HUES64 (cell line): Measurements from ENCODE around the gene SCGB1D2.

Source experiments
- H3K27ac ChIP-seq: 2 replicates; pipeline ENCODE4 v1.7.0; 2013; ENCODE audit warnings: low read depth, low read length, inconsistent platforms
- H3K27me3 ChIP-seq: 2 replicates; pipeline ENCODE4 v1.6.1; 2013; ENCODE audit warnings: mild to moderate bottlenecking, low read length; ENCODE audit not compliant: insufficient read depth
- H3K36me3 ChIP-seq: 2 replicates; pipeline ENCODE4 v1.6.1; 2013; ENCODE audit warnings: mild to moderate bottlenecking, low read length; ENCODE audit not compliant: insufficient read depth
- H3K4me1 ChIP-seq: 2 replicates; pipeline ENCODE4 v1.6.1; 2013; ENCODE audit warnings: mild to moderate bottlenecking, low read length, moderate library complexity; ENCODE audit not compliant: insufficient read depth
- H3K4me3 ChIP-seq: 2 replicates; pipeline ENCODE4 v1.5.1; 2013; ENCODE audit warnings: mild to moderate bottlenecking, low read length, moderate library complexity
- H3K9ac ChIP-seq: 2 replicates; pipeline ENCODE4 v1.6.1; 2013; ENCODE audit warnings: mild to moderate bottlenecking, low read depth, low read length
- H3K9me3 ChIP-seq: 2 replicates; pipeline ENCODE4 v1.6.1; 2013; ENCODE audit warnings: low read depth, low read length; ENCODE audit not compliant: insufficient read depth
- WGBS: fragments of 150-250, 120-280 bp; methylation state at CpG from one replicate; pipeline ENCODE4 v1.1.7; 2013; ENCODE audit warnings: missing lambda C conversion rate; 5-methylcytosine and 5-hydroxymethylcytosine counted together

SCGB1D2 gene

GRCh38 chr11:62217191-62217748, 24.8 kb upstream of the SCGB1D2 start:
- Histone ChIP-seq H3K4me1 (no peaks in the 10 kb centered on the region), H3K27me3 (no peaks in the 10 kb centered on the region), H3K9me3 (peaks cover 6% of the 10 kb centered on the region), H3K9ac (no peak overlapping the region), H3K27ac (no peak overlapping the region), H3K36me3 (no peaks in the 10 kb centered on the region), H3K4me3 (no peak overlapping the region)
- 44% methylated on average over 3 of the region's 5 CpGs for WGBS

GRCh38 chr11:62221498-62221897, 20.5 kb upstream of the SCGB1D2 start:
- Histone ChIP-seq H3K27me3 (no peaks in the 10 kb centered on the region), H3K36me3 (no peaks in the 10 kb centered on the region), H3K27ac (no peak overlapping the region), H3K4me3 (no peak overlapping the region), H3K4me1 (no peaks in the 10 kb centered on the region), H3K9ac (no peak overlapping the region), H3K9me3 (peaks cover 33% of the 10 kb centered on the region)
- WGBS = 84% methylated on average over 3 of the region's 3 CpGs

GRCh38 chr11:62223095-62223494, 18.9 kb upstream of the SCGB1D2 start:
- H3K9ac ChIP-seq = no peak overlapping the region
- no peak overlapping the region for H3K27ac ChIP-seq
- H3K4me1 ChIP-seq = no peaks in the 10 kb centered on the region
- no peak overlapping the region for H3K4me3 ChIP-seq
- no peaks in the 10 kb centered on the region for H3K36me3 ChIP-seq
- no peaks in the 10 kb centered on the region for H3K27me3 ChIP-seq
- H3K9me3 ChIP-seq = peaks cover 33% of the 10 kb centered on the region

GRCh38 chr11:62233730-62234129, 8.3 kb upstream of the SCGB1D2 start:
- no peaks in the 10 kb centered on the region for H3K9me3 ChIP-seq
- H3K27me3 ChIP-seq = no peaks in the 10 kb centered on the region; the same call in 1 of the 2 replicates
- no peak overlapping the region for H3K9ac ChIP-seq
- H3K27ac ChIP-seq = no peak overlapping the region
- H3K36me3 ChIP-seq = no peaks in the 10 kb centered on the region
- H3K4me3 ChIP-seq = no peak overlapping the region
- no peaks in the 10 kb centered on the region for H3K4me1 ChIP-seq

- Histone ChIP-seq H3K9me3 (no peaks in the 10 kb centered on the region), H3K4me3 (no peak overlapping the region), H3K27ac (no peak overlapping the region), H3K4me1 (no peaks in the 10 kb centered on the region), H3K36me3 (no peaks in the 10 kb centered on the region), H3K9ac (no peak overlapping the region), H3K27me3 (no peaks in the 10 kb centered on the region; the same call in 1 of the 2 replicates)
- WGBS = 78% methylated on average over 1 of the region's 2 CpGs
Measured at GRCh38 chr11:62236187-62236586, 5.9 kb upstream of the SCGB1D2 start.

GRCh38 chr11:62237499-62237898, 4.5 kb upstream of the SCGB1D2 start:
- WGBS = 58% methylated on average over 3 of the region's 4 CpGs
- H3K9me3 ChIP-seq = no peaks in the 10 kb centered on the region
- no peaks in the 10 kb centered on the region for H3K36me3 ChIP-seq
- no peaks in the 10 kb centered on the region for H3K4me1 ChIP-seq
- H3K9ac ChIP-seq = no peak overlapping the region
- no peak overlapping the region for H3K27ac ChIP-seq
- no peak overlapping the region for H3K4me3 ChIP-seq
- H3K27me3 ChIP-seq = no peaks in the 10 kb centered on the region; the same call in 1 of the 2 replicates

- Histone ChIP-seq H3K4me1 (no peaks in the 10 kb centered on the region), H3K9me3 (no peaks in the 10 kb centered on the region), H3K27ac (no peak overlapping the region), H3K27me3 (no peaks in the 10 kb centered on the region; the same call in 1 of the 2 replicates), H3K9ac (no peak overlapping the region), H3K36me3 (no peaks in the 10 kb centered on the region), H3K4me3 (no peak overlapping the region)
- WGBS = 92% methylated on average over 4 of the region's 4 CpGs
Measured at GRCh38 chr11:62238151-62238550, 3.9 kb upstream of the SCGB1D2 start.

- Histone ChIP-seq H3K4me1 (no peaks in the 10 kb centered on the region), H3K4me3 (no peak overlapping the region), H3K27me3 (no peaks in the 10 kb centered on the region), H3K9ac (no peak overlapping the region), H3K9me3 (no peaks in the 10 kb centered on the region), H3K27ac (no peak overlapping the region), H3K36me3 (no peaks in the 10 kb centered on the region)
- 94% methylated on average over 1 of the region's 3 CpGs for WGBS
Measured at GRCh38 chr11:62241095-62241494, 944 bp upstream of the SCGB1D2 start.

GRCh38 chr11:62245271-62245753, 3.3 kb downstream of the SCGB1D2 start:
- H3K27ac ChIP-seq = no peak overlapping the region
- H3K4me3 ChIP-seq = no peak overlapping the region
- H3K36me3 ChIP-seq = no peaks in the 10 kb centered on the region
- H3K27me3 ChIP-seq = no peaks in the 10 kb centered on the region; the same call in 1 of the 2 replicates
- WGBS = 25% methylated on average over 6 of the region's 6 CpGs
- H3K9ac ChIP-seq = no peak overlapping the region
- H3K4me1 ChIP-seq = no peaks in the 10 kb centered on the region
- H3K9me3 ChIP-seq = 0 out of 2 replicates have a peak, but pooled peaks cover under 1% of the 10 kb centered on the region

- peaks cover 30% of the 10 kb centered on the region for H3K9me3 ChIP-seq
- H3K27ac ChIP-seq = no peak overlapping the region
- WGBS = 68% methylated on average over 4 of the region's 4 CpGs
- H3K36me3 ChIP-seq = no peaks in the 10 kb centered on the region
- H3K4me1 ChIP-seq = no peaks in the 10 kb centered on the region
- no peaks in the 10 kb centered on the region; the same call in 1 of the 2 replicates for H3K27me3 ChIP-seq
- H3K9ac ChIP-seq = no peak overlapping the region
- H3K4me3 ChIP-seq = no peak overlapping the region
Measured at GRCh38 chr11:62251698-62252097, 9.7 kb downstream of the SCGB1D2 start.

GRCh38 chr11:62253999-62254542, 12.0 kb downstream of the SCGB1D2 start:
- no peak overlapping the region for H3K4me3 ChIP-seq
- WGBS = 61% methylated on average over 2 of the region's 3 CpGs
- H3K27me3 ChIP-seq = no peaks in the 10 kb centered on the region
- H3K9me3 ChIP-seq = peaks cover 30% of the 10 kb centered on the region
- no peak overlapping the region for H3K9ac ChIP-seq
- H3K36me3 ChIP-seq = no peaks in the 10 kb centered on the region
- H3K27ac ChIP-seq = no peak overlapping the region
- H3K4me1 ChIP-seq = no peaks in the 10 kb centered on the region
